WTC11 (cell line): ENCODE measurements around the gene ZNF12. TPM values are rescaled to one million over a fixed set of nuclear protein-coding genes. Genes with fewer than 3 reads are reported as not detected.

Source experiments
- ATAC-seq: fragments of 200-7000 bp; cut with Tn5 transposase; 2 replicates; pipeline ENCODE4 v1.10.0; 2021; ENCODE audit warnings: mild to moderate bottlenecking, moderate library complexity
- CTCF ChIA-PET: fragments of 300-600 bp; sonication (Branson Sonifier 250); formaldehyde crosslinking; loops from one replicate; lab custom pipeline; 2021; ENCODE audit warnings: antibody characterized with exemption; lab: Charles Lee
- POLR2A ChIA-PET: fragments of 350-600 bp; sonication (Branson Sonifier 250); formaldehyde crosslinking; loops from one replicate; lab custom pipeline; 2021; ENCODE audit warnings: antibody characterized with exemption; lab: Charles Lee
- DNase-seq: peaks from one replicate; pipeline ENCODE4 v3.0.0; 2021; ENCODE audit warnings: low spot score
- H3K27ac Mint-ChIP-seq: 2 replicates; pipeline ENCODE4 v1.8.0; 2021; ENCODE audit warnings: mixed read lengths
- H3K27me3 Mint-ChIP-seq: 2 replicates; pipeline ENCODE4 v1.8.0; 2021; ENCODE audit warnings: low read depth, mild to moderate bottlenecking, moderate library complexity, mixed read lengths
- H3K36me3 Mint-ChIP-seq: 2 replicates; pipeline ENCODE4 v1.8.0; 2021; ENCODE audit warnings: mixed read lengths
- H3K4me1 Mint-ChIP-seq: 2 replicates; pipeline ENCODE4 v1.8.0; 2022; ENCODE audit warnings: mixed read lengths
- H3K4me3 Mint-ChIP-seq: 2 replicates; pipeline ENCODE4 v1.8.0; 2021; ENCODE audit warnings: mild to moderate bottlenecking, moderate library complexity, mixed read lengths
- H3K9me3 Mint-ChIP-seq: 2 replicates; pipeline ENCODE4 v1.8.0; 2021; ENCODE audit warnings: mixed read lengths
- ATF2 ChIP-seq: sonication (generic); formaldehyde crosslinking; IDR thresholded peaks from 2 replicates; pipeline ENCODE4 v1.8.1; 2022; ENCODE audit warnings: low read depth, missing genetic modification reagents, borderline replicate concordance
- CREB1 ChIP-seq: sonication (generic); formaldehyde crosslinking; IDR thresholded peaks from 2 replicates; pipeline ENCODE4 v1.8.0; 2023; ENCODE audit warnings: mild to moderate bottlenecking, missing genetic modification reagents
- CREM ChIP-seq: sonication (generic); formaldehyde crosslinking; IDR thresholded peaks from 2 replicates; pipeline ENCODE4 v1.8.1; 2022; ENCODE audit warnings: mild to moderate bottlenecking, missing genetic modification reagents, moderate library complexity
- FOXK1 ChIP-seq: sonication (generic); formaldehyde crosslinking; IDR thresholded peaks from 2 replicates; pipeline ENCODE4 v1.8.0; 2022; ENCODE audit warnings: mild to moderate bottlenecking, moderate library complexity, missing genetic modification reagents
- KAT7 ChIP-seq: sonication (generic); formaldehyde crosslinking; IDR thresholded peaks from 2 replicates; pipeline ENCODE4 v1.8.1; 2023; ENCODE audit warnings: missing genetic modification reagents, mild to moderate bottlenecking, borderline replicate concordance
- MXD4 ChIP-seq: fragments of 250-450 bp; sonication (Bioruptor Pico); IDR thresholded peaks from 2 replicates; pipeline ENCODE4 v1.8.0; 2021; ENCODE audit warnings: mild to moderate bottlenecking, moderate library complexity, borderline replicate concordance
- NFATC4 ChIP-seq: fragments of 250-450 bp; sonication (Bioruptor Pico); IDR thresholded peaks from 2 replicates; pipeline ENCODE4 v1.9.0; 2021; ENCODE audit warnings: mild to moderate bottlenecking
- NFYB ChIP-seq: sonication (generic); formaldehyde crosslinking; conservative IDR thresholded peaks from 2 replicates; pipeline ENCODE4 v1.8.0; 2022; ENCODE audit warnings: low read depth, missing genetic modification reagents
- NR1H2 ChIP-seq: sonication (generic); formaldehyde crosslinking; IDR thresholded peaks from 2 replicates; pipeline ENCODE4 v1.9.0; 2021; ENCODE audit warnings: mild to moderate bottlenecking, moderate library complexity, missing genetic modification reagents
- SMAD3 ChIP-seq: sonication (generic); formaldehyde crosslinking; IDR thresholded peaks from 2 replicates; pipeline ENCODE4 v1.8.0; 2022; ENCODE audit warnings: missing genetic modification reagents, mild to moderate bottlenecking, borderline replicate concordance
- STAT6 ChIP-seq: sonication (generic); formaldehyde crosslinking; conservative IDR thresholded peaks from 2 replicates; pipeline ENCODE4 v1.8.1; 2023; ENCODE audit warnings: mild to moderate bottlenecking, low read depth, missing genetic modification reagents, moderate library complexity
- TCF7 ChIP-seq: sonication (generic); formaldehyde crosslinking; IDR thresholded peaks from 2 replicates; pipeline ENCODE4 v1.8.0; 2022; ENCODE audit warnings: mild to moderate bottlenecking, low read depth, missing genetic modification reagents, moderate library complexity
- TP53 ChIP-seq: sonication (generic); formaldehyde crosslinking; IDR thresholded peaks from 2 replicates; pipeline ENCODE4 v1.8.1; 2023; ENCODE audit warnings: mild to moderate bottlenecking, missing genetic modification reagents
- USF2 ChIP-seq: sonication (generic); formaldehyde crosslinking; IDR thresholded peaks from 2 replicates; pipeline ENCODE4 v1.8.1; 2023; ENCODE audit warnings: mild to moderate bottlenecking, missing genetic modification reagents, moderate library complexity
- ZNF121 ChIP-seq: sonication (generic); formaldehyde crosslinking; IDR thresholded peaks from 2 replicates; pipeline ENCODE4 v1.8.0; 2023; ENCODE audit warnings: missing genetic modification reagents
- ZNF138 ChIP-seq: sonication (generic); formaldehyde crosslinking; conservative IDR thresholded peaks from 2 replicates; pipeline ENCODE4 v1.8.1; 2022; ENCODE audit warnings: mild to moderate bottlenecking, moderate library complexity, missing genetic modification reagents
- ZNF263 ChIP-seq: sonication (generic); formaldehyde crosslinking; IDR thresholded peaks from 2 replicates; pipeline ENCODE4 v1.8.1; 2022; ENCODE audit warnings: low read depth, mild to moderate bottlenecking, moderate library complexity, missing genetic modification reagents
- ZNF416 ChIP-seq: fragments of 250-450 bp; sonication (Bioruptor Pico); IDR thresholded peaks from 2 replicates; pipeline ENCODE4 v1.9.0; 2021; ENCODE audit warnings: mild to moderate bottlenecking, inconsistent platforms
- total RNA-seq: library from RNA; stranded (reverse); gene quantifications from 3 replicates; pipeline ENCODE4 v1.2.3, GENCODE V29; 2021
- TF ChIP-seq, protein P1 (sequence below): sonication (generic); formaldehyde crosslinking; IDR thresholded peaks from 2 replicates; pipeline ENCODE4 v1.8.1; 2022; ENCODE audit warnings: mild to moderate bottlenecking, moderate library complexity, missing genetic modification reagents
- TF ChIP-seq, protein P2 (sequence below): sonication (generic); formaldehyde crosslinking; IDR thresholded peaks from 2 replicates; pipeline ENCODE4 v1.8.0; 2022; ENCODE audit warnings: mild to moderate bottlenecking, missing genetic modification reagents

Gene ZNF12
- total RNA-seq, 1 experiment from 2014 or later, result 21.6 TPM

DNA sequence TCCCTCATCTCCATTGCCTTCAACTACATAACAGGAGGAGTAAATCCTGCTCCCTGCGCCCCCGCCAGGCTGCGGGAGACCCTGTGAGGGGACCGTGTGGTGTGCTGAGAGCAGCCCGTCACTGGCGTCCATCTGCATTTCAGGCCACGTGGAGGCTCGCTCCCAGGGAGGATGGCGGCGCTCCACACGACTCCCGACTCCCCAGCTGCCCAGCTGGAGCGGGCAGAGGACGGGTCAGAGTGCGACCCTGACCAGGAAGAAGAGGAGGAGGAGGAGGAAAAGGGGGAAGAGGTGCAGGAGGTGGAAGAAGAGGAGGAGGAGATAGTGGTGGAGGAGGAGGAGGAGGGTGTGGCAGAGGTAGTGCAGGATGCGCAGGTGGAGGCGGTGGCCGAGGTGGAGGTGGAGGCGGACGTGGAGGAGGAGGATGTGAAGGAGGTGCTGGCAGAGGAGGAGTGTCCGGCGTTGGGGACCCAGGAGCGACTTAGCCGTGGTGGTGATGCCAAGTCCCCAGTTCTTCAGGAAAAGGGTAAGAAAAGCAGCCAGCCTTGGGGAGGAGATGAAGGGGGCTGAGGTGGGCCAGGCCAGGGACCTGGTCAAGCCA lies 64.4 kb downstream of the ZNF12 start:
- ChIA-PET POLR2A (no interaction called here), CTCF (no interaction called here)
- ATAC-seq, result no peak
- Mint-ChIP-seq H3K27me3 (no peaks in the 10 kb centered on the region), H3K9me3 (no peaks in the 10 kb centered on the region), H3K36me3 (no peaks in the 10 kb centered on the region), H3K27ac (no peak overlapping the region), H3K4me3 (no peak overlapping the region), H3K4me1 (peaks cover 17% of the 10 kb centered on the region)
- no peak for TF ChIP-seq KAT7 (CRISPR knock-in tag)
- TF ChIP-seq, protein P1, sequence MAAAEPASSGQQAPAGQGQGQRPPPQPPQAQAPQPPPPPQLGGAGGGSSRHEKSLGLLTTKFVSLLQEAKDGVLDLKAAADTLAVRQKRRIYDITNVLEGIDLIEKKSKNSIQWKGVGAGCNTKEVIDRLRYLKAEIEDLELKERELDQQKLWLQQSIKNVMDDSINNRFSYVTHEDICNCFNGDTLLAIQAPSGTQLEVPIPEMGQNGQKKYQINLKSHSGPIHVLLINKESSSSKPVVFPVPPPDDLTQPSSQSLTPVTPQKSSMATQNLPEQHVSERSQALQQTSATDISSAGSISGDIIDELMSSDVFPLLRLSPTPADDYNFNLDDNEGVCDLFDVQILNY (CRISPR knock-in tag), result no peak
- TF ChIP-seq TCF7 (CRISPR knock-in tag), result no peak
- DNase-seq, result no peak

DNA sequence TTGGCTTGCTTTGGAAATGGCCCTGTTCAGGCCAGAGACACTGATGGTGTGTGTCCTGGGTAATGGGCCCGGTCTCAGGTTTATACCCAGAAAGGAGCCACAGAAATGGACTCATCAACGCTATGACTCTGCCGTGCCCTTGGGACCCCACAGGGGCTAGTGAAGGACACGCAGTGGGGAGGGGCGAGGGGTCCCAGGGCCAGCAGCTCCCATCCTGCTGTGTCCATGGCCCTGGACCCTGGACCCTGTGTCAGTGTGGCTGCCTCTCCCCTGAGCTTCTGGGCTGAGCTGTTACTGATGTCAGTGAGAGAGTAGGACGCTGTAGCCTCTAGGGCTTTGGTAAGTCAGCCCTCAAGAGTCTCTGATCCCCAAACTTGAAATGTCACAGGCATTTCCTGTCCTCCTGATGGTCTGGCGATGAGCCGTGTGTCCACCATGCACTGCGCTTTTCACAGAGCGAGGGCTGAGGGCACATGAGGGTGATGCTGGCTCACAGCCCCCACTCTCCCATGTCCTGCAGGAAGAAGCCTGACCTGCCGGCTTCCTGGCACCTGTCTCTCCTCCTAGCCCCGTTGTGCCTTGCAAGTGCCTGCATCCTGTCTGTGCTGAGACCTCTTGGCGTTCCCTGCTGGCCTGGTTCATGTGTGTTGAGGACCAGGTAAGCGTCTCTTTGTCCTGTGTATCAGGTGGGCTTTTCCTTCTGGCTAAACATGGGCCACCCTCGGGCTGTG lies 65.3 kb downstream of the ZNF12 start:
- DNase-seq (no peak), ATAC-seq (no peak)
- Mint-ChIP-seq H3K9me3 (no peaks in the 10 kb centered on the region), H3K4me1 (peaks cover 17% of the 10 kb centered on the region), H3K36me3 (no peaks in the 10 kb centered on the region), H3K4me3 (no peak overlapping the region), H3K27ac (no peak overlapping the region), H3K27me3 (peaks cover under 1% of the 10 kb centered on the region; the same call in 1 of the 2 replicates)
- TF ChIP-seq ATF2 (CRISPR knock-in tag) (no peak), ZNF121 (CRISPR knock-in tag) (no peak), USF2 (CRISPR knock-in tag) (no peak), FOXK1 (CRISPR knock-in tag) (no peak), NFYB (no peak), ZNF263 (no peak), ZNF416 (CRISPR knock-in tag) (no peak), SMAD3 (CRISPR knock-in tag) (no peak), CREM (CRISPR knock-in tag) (no peak), TP53 (no peak), STAT6 (no peak), CREB1 (CRISPR knock-in tag) (no peak), NR1H2 (CRISPR knock-in tag) (no peak), TCF7 (CRISPR knock-in tag) (no peak), ZNF138 (no peak), MXD4 (no peak), NFATC4 (CRISPR knock-in tag) (no peak)
- TF ChIP-seq, protein P2, sequence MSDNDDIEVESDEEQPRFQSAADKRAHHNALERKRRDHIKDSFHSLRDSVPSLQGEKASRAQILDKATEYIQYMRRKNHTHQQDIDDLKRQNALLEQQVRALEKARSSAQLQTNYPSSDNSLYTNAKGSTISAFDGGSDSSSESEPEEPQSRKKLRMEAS (CRISPR knock-in tag), result no peak
- ChIA-PET CTCF (no interaction called here), POLR2A (no interaction called here)
